RPMI7951 (cell line): ENCODE results near the gene IGSF21. TPM values are rescaled to one million over a fixed set of nuclear protein-coding genes. Genes with fewer than 3 reads are reported as not detected.

ENCODE experiments used
- DNase-seq: peaks from one replicate; pipeline ENCODE4 v3.0.0-alpha.2; 2012; ENCODE audit warnings: low read depth
- total RNA-seq: library from RNA; depleted of rRNA; stranded (reverse); fragments of >200 nt; shearing (Covaris generic); gene quantifications from 2 replicates; pipeline ENCODE4 v1.2.3, GENCODE V29; 2014

Gene IGSF21
- total RNA-seq, 1 experiment from 2014 or later: not detected

GRCh38 chr1:18175530-18176377 lies 68.2 kb downstream of the IGSF21 start:
- no peak for DNase-seq

- no peak for DNase-seq
These were observed 69.0 kb downstream of the IGSF21 start for GRCh38 chr1:18176619-18177018.

- DNase-seq: no peak
These were observed 70.5 kb downstream of the IGSF21 start for GRCh38 chr1:18178111-18178510.

- no peak for DNase-seq
These were observed 71.4 kb downstream of the IGSF21 start for GRCh38 chr1:18179009-18179408.

- DNase-seq: no peak
These were observed 75.0 kb downstream of the IGSF21 start for GRCh38 chr1:18182398-18183160.

GRCh38 chr1:18183533-18183932 lies 75.9 kb downstream of the IGSF21 start:
- DNase-seq: no peak

GRCh38 chr1:18187054-18187453 lies 79.5 kb downstream of the IGSF21 start:
- no peak for DNase-seq

- no peak for DNase-seq
These were observed 81.4 kb downstream of the IGSF21 start for GRCh38 chr1:18188820-18189517.

GRCh38 chr1:18190598-18190997 lies 83.0 kb downstream of the IGSF21 start:
- DNase-seq: no peak

GRCh38 chr1:18191037-18191436 lies 83.4 kb downstream of the IGSF21 start:
- no peak for DNase-seq

- no peak for DNase-seq
These were observed 84.0 kb downstream of the IGSF21 start for GRCh38 chr1:18191481-18192155.

GRCh38 chr1:18192182-18192581 lies 84.6 kb downstream of the IGSF21 start:
- DNase-seq: no peak

GRCh38 chr1:18192974-18193373 lies 85.4 kb downstream of the IGSF21 start:
- no peak for DNase-seq

- DNase-seq: no peak
These were observed 89.7 kb downstream of the IGSF21 start for GRCh38 chr1:18197299-18197698.

GRCh38 chr1:18198260-18198659 lies 90.7 kb downstream of the IGSF21 start:
- DNase-seq: no peak

- no peak for DNase-seq
These were observed 91.9 kb downstream of the IGSF21 start for GRCh38 chr1:18199462-18199861.

- no peak for DNase-seq
These were observed 92.6 kb downstream of the IGSF21 start for GRCh38 chr1:18200136-18200717.

- DNase-seq: no peak
These were observed 93.3 kb downstream of the IGSF21 start for GRCh38 chr1:18200918-18201317.

- no peak for DNase-seq
These were observed 94.6 kb downstream of the IGSF21 start for GRCh38 chr1:18201997-18202719.

GRCh38 chr1:18203645-18204044 lies 96.0 kb downstream of the IGSF21 start:
- DNase-seq: no peak

- DNase-seq: no peak
These were observed 97.0 kb downstream of the IGSF21 start for GRCh38 chr1:18204575-18204974.
